ENCODE measurements around the gene RASA3.
"Not testable (repeated sequence)": the region's sequence is repeated elsewhere in the genome, so short reads cannot be mapped to it uniquely, and the experiment has no call there.

DNA sequence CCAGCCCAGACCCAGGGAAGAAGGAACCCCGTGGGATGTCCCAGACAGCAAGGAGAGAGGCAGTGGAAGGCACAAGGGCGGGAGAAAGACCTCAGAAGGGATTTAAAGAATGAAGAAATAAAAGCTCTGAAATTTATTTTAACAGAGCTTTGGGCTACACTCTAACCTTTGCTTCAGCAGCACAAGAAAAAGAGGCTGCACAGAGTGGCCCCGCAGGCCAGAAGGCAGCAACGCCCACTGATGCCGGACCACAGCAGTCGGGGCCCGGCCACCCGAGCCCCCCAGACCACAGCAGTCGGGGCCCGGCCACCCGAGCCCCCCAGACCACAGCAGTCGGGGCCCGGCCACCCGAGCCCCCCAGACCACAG, 33.8 kb downstream of the RASA3 start:
- TF ChIP-seq, protein P1, sequence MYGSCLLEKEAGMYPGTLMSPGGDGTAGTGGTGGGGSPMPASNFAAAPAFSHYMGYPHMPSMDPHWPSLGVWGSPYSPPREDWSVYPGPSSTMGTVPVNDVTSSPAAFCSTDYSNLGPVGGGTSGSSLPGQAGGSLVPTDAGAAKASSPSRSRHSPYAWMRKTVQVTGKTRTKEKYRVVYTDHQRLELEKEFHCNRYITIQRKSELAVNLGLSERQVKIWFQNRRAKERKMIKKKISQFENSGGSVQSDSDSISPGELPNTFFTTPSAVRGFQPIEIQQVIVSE (CRISPR knock-in tag; IDR thresholded peaks at IDR 0.05; ENCODE audit: borderline replicate concordance), result not testable (repeated sequence)
- TF ChIP-seq, protein P2, sequence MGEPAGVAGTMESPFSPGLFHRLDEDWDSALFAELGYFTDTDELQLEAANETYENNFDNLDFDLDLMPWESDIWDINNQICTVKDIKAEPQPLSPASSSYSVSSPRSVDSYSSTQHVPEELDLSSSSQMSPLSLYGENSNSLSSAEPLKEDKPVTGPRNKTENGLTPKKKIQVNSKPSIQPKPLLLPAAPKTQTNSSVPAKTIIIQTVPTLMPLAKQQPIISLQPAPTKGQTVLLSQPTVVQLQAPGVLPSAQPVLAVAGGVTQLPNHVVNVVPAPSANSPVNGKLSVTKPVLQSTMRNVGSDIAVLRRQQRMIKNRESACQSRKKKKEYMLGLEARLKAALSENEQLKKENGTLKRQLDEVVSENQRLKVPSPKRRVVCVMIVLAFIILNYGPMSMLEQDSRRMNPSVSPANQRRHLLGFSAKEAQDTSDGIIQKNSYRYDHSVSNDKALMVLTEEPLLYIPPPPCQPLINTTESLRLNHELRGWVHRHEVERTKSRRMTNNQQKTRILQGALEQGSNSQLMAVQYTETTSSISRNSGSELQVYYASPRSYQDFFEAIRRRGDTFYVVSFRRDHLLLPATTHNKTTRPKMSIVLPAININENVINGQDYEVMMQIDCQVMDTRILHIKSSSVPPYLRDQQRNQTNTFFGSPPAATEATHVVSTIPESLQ (CRISPR knock-in tag; IDR thresholded peaks at IDR 0.05), result not testable (repeated sequence)
